CD4-positive, alpha-beta T cell treated with Interleukin-17A for 4 hours (primary cell): ENCODE data around the gene CENPP.

Experiments used
- DNase-seq: peaks from one replicate; pipeline ENCODE4 v3.0.0-alpha.2; 2020; ENCODE audit warnings: mixed read lengths

CENPP gene

GRCh38 chr9:92664394-92665152, 338.8 kb downstream of the CENPP start:
- DNase-seq = peak; percentile 10

- DNase-seq = no peak
These were observed 340.1 kb downstream of the CENPP start for GRCh38 chr9:92665836-92666235.

GRCh38 chr9:92666236-92666635, 340.5 kb downstream of the CENPP start:
- no peak for DNase-seq

DNA sequence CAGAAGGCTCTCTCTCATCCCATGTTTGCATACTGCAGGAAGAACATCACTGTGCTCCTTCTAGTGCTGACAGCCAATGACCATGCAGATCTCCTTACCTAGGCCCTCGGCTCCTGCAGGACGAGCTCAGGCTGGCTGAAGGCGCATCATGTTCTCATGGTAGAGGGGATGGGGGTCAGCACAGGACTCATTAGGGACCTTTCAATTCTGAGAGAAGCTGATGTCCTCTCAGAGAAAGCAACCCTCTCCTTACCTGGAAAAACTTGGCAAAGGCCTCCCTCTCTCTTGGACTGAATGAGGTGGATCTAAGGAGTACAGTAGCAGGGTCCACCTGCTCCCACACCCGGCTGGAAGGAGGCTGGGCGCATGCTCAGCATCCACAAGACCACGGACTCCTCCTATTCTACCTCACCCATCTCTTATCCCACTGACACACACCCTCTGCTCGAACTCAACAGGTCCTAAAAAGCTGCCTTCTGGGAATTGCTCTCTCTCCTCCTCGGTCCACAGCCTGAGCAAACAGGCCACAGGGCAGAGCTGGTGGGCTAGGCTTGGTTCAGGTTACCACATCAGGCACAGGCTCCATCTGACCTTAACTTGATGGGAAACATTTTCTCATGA, 341.3 kb downstream of the CENPP start:
- no peak for DNase-seq

DNA sequence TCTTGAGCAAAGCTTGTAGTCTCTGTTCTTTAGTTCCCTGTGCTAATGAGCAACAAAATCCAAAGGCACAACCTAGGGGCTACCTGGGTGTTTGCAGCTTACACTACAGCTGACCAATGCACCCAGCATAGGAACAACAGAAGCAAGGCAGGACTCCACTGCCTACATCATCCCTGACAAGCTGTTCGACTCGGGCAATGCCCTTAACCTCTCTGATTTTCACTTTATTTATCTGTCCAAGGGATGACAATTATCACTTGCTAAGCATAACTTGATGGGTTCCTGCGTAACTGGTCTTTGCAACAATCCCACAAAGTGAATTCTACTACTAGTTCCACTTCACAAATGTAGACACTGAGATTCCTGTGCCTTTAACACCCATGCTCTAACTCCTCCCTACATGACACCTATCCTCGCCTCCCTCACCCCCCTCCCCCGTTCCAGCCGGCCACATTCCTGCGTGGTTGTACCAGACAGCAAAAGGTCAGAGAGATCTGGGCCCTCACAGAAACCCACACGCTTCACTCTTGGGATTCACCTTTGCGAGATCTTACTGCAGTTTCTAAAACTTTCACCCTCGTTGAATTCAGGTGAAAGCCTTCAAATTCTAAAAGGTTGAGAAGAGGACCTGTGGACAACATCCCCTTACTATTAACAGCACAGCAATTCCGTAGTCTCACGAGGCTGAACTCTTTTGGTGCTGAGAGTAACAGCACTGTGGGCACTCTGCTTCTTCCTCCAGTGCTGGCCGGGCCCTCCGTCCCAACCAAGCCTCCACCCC, 343.2 kb downstream of the CENPP start:
- DNase-seq = peak; percentile 30

DNA sequence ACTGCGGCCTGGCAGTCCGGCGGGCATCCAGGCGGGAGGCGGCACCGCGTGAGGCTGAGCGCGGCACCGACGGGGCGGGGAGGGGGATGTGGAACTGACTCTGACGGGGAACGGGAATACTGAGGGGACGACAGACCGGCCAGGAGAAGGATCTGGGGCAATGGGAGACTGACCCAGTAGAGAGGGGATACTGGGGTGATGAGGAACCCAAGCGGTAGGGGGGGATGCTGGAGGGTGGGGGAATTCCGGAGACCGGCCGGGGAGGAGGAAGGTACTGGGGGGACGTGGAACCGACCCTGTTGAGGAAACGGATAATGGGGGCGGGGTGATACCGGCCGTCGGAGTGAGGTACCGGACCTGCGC, 343.8 kb downstream of the CENPP start:
- DNase-seq = no peak
